Neural cell (in vitro differentiated cells): ENCODE measurements around the gene EEIG2.
A peak's percentile ranks its signal among the peaks of the same experiment; 100 is the strongest.

Experiments used
- CTCF ChIP-seq: fragments of 450-650 bp; IDR thresholded peaks from 2 replicates; pipeline ENCODE4 v1.5.1; 2014; ENCODE audit warnings: antibody characterized with exemption, mild to moderate bottlenecking, moderate library complexity; ENCODE audit not compliant: poor library complexity, severe bottlenecking
- EP300 ChIP-seq: fragments of 450-650 bp; conservative IDR thresholded peaks from 2 replicates; pipeline ENCODE4 v1.6.1; 2014; ENCODE audit warnings: antibody characterized with exemption, mild to moderate bottlenecking, moderate library complexity; ENCODE audit not compliant: poor library complexity, severe bottlenecking
- EZH2 ChIP-seq: fragments of 200-600, 300-800 bp; shearing (Covaris generic), sonication (generic); IDR thresholded peaks from 2 replicates; pipeline ENCODE4 v1.6.1; 2014; ENCODE audit warnings: antibody characterized with exemption, low read length, borderline replicate concordance, mild to moderate bottlenecking; ENCODE audit not compliant: insufficient read depth, poor library complexity, severe bottlenecking
- MXI1 ChIP-seq: fragments of 450-650 bp; conservative IDR thresholded peaks from 2 replicates; pipeline ENCODE4 v1.6.1; 2014; ENCODE audit warnings: antibody characterized with exemption, mild to moderate bottlenecking; ENCODE audit not compliant: poor library complexity, severe bottlenecking
- POLR2AphosphoS5 ChIP-seq: IDR thresholded peaks from 2 replicates; pipeline ENCODE4 v1.6.1; 2012
- SMC3 ChIP-seq: fragments of 450-650 bp; conservative IDR thresholded peaks from 2 replicates; pipeline ENCODE4 v1.6.1; 2014; ENCODE audit warnings: antibody characterized with exemption, mild to moderate bottlenecking, moderate library complexity; ENCODE audit not compliant: poor library complexity

- TF ChIP-seq SMC3 (no peak), POLR2AphosphoS5 (peak; percentile 67), CTCF (peak; percentile 88), EZH2 (no peak), EP300 (peak; percentile 20), MXI1 (peak; percentile 48)
Observed at GRCh38 chr1:108559215-108560186, at the start of gene EEIG2.
